ENCODE results near the gene SUN5. TPM values are rescaled to one million over a fixed set of nuclear protein-coding genes. Genes with fewer than 3 reads are reported as not detected.

Gene SUN5
- total RNA-seq, 2 donors from 2014 or later, result not detected

GRCh38 chr20:32984631-32985354, 19.4 kb downstream of the SUN5 start:
- Mint-ChIP-seq H3K9me3 (no peaks in the 10 kb centered on the region), H3K4me1 (peaks cover 21% of the 10 kb centered on the region), H3K4me3 (no peak overlapping the region), H3K36me3 (ENCODE audit: low read depth) (no peaks in the 10 kb centered on the region), H3K27ac (peak overlapping the region; percentile 42), H3K27me3 (ENCODE audit: insufficient read depth) (no peaks in the 10 kb centered on the region)
- WGBS, 2 experiments (ENCODE audit: insufficient coverage in 1 of 2, insufficient read length in 1 of 2), result 91 to 93% methylated on average over 8 to 9 of the region's 9 CpGs
- Histone ChIP-seq H3K4me1 (ENCODE audit: control insufficient read depth, insufficient read depth, low read length) (no peaks in the 10 kb centered on the region), H3K4me3 (ENCODE audit: low read length) (no peak overlapping the region), H3K27ac (ENCODE audit: low read depth, low read length) (no peak overlapping the region), H3K9me3 (ENCODE audit: control insufficient read depth, low read length) (no peaks in the 10 kb centered on the region), H3K36me3 (ENCODE audit: control insufficient read depth, insufficient read depth, low read length) (no peaks in the 10 kb centered on the region), H3K9ac (ENCODE audit: extremely low read depth, low read length, poor library complexity, severe bottlenecking) (no peak overlapping the region), H3K27me3 (ENCODE audit: control insufficient read depth, insufficient read depth, low read length, poor library complexity, severe bottlenecking) (no peaks in the 10 kb centered on the region)
- no peak for DNase-seq
- TF ChIP-seq CTCF (conservative IDR thresholded peaks at IDR 0.05), result no peak

DNA sequence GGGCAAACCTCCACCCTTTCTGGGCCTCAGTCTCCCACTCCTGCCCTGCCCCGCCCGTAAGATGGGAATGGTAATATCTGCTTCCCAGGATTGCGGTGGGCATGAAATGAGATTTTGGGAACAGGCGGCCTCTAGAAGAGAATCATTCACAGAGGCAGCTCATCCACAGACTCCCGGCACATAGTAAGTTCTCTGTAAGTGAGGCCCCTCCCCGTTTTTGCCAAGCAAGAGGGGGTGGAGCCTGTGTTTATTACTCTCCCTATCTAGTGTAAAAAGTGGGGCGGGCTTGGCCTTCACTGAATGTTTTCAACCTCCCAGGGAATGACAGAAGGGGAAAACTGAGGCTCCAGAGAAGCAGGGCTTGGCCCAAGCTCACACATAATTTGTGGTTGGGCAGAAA, 20.0 kb downstream of the SUN5 start:
- no peaks in the 10 kb centered on the region for H3K9me3 ChIP-seq (ENCODE audit: control insufficient read depth, low read length)
- H3K4me3 ChIP-seq (ENCODE audit: low read length), result no peak overlapping the region
- no peaks in the 10 kb centered on the region for H3K27me3 Mint-ChIP-seq (ENCODE audit: insufficient read depth)
- H3K9ac ChIP-seq (ENCODE audit: extremely low read depth, low read length, poor library complexity, severe bottlenecking), result no peak overlapping the region
- no peak overlapping the region for H3K27ac ChIP-seq (ENCODE audit: low read depth, low read length)
- H3K4me1 ChIP-seq (ENCODE audit: control insufficient read depth, insufficient read depth, low read length), result no peaks in the 10 kb centered on the region
- WGBS, 2 experiments (ENCODE audit: insufficient coverage in 1 of 2, insufficient read length in 1 of 2), result 66 to 80% methylated on average over 4 to 7 of the region's 7 CpGs
- H3K27me3 ChIP-seq (ENCODE audit: control insufficient read depth, insufficient read depth, low read length, poor library complexity, severe bottlenecking), result no peaks in the 10 kb centered on the region
- H3K9me3 Mint-ChIP-seq, result no peaks in the 10 kb centered on the region
- H3K4me1 Mint-ChIP-seq, result peaks cover 21% of the 10 kb centered on the region
- no peak for TF ChIP-seq CTCF (conservative IDR thresholded peaks at IDR 0.05)
- DNase-seq, result peak; percentile 78
- no peaks in the 10 kb centered on the region for H3K36me3 Mint-ChIP-seq (ENCODE audit: low read depth)
- H3K27ac Mint-ChIP-seq, result peak overlapping the region; percentile 42
- H3K4me3 Mint-ChIP-seq, result no peak overlapping the region
- H3K36me3 ChIP-seq (ENCODE audit: control insufficient read depth, insufficient read depth, low read length), result no peaks in the 10 kb centered on the region

DNA sequence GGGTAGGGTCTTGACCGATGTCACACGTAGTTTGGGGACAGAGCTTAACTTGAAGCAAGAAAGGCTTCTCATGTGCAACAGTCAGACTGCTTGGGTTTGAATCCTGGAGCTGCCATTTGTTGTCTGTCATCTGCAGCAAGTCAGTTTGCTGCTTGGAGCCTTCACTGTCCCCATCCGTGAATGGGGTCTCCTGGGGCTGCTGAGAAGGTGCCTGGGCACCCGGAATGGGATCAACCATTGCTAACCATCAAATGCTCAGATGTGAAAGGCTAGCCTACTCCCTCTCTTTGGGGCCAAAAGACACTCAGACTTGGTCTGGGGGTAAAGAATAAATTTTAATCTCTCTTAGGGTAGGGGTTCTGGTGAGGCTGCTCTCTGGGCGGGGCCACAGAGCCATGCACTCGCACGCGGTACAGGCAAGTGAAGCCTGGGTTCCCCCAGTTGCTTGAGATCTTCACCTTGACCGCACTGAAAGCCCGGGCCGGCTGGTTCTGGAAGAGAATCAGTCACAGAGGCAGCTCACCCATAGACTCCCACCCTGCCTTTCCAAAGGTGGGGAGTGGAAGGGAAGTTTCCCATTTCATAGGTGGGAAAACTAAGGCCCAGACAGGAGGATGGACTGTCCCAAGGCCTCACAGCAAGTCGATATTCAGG, 20.6 kb downstream of the SUN5 start:
- Histone ChIP-seq H3K9ac (ENCODE audit: extremely low read depth, low read length, poor library complexity, severe bottlenecking) (no peak overlapping the region), H3K4me3 (ENCODE audit: low read length) (no peak overlapping the region), H3K36me3 (ENCODE audit: control insufficient read depth, insufficient read depth, low read length) (no peaks in the 10 kb centered on the region), H3K9me3 (ENCODE audit: control insufficient read depth, low read length) (no peaks in the 10 kb centered on the region), H3K27ac (ENCODE audit: low read depth, low read length) (no peak overlapping the region), H3K27me3 (ENCODE audit: control insufficient read depth, insufficient read depth, low read length, poor library complexity, severe bottlenecking) (no peaks in the 10 kb centered on the region), H3K4me1 (ENCODE audit: control insufficient read depth, insufficient read depth, low read length) (no peaks in the 10 kb centered on the region)
- no peak for DNase-seq
- WGBS, 2 experiments (ENCODE audit: insufficient coverage in 1 of 2, insufficient read length in 1 of 2), result 87 to 88% methylated on average over 9 to 12 of the region's 12 CpGs
- TF ChIP-seq CTCF (conservative IDR thresholded peaks at IDR 0.05), result no peak
- H3K9me3 Mint-ChIP-seq, result no peaks in the 10 kb centered on the region
- no peak overlapping the region for H3K4me3 Mint-ChIP-seq
- no peaks in the 10 kb centered on the region for H3K36me3 Mint-ChIP-seq (ENCODE audit: low read depth)
- H3K27me3 Mint-ChIP-seq (ENCODE audit: insufficient read depth), result no peaks in the 10 kb centered on the region
- H3K4me1 Mint-ChIP-seq, result peaks cover 21% of the 10 kb centered on the region
- no peak overlapping the region for H3K27ac Mint-ChIP-seq
